ENCODE data around the gene PPFIA2. TPM values are rescaled to one million over a fixed set of nuclear protein-coding genes. Genes with fewer than 3 reads are reported as not detected.

Gene PPFIA2
- polyA plus RNA-seq, 1 donor (not counting 4 experiments of a cell fraction or from before 2014, with no cell fraction given) = not detected

DNA sequence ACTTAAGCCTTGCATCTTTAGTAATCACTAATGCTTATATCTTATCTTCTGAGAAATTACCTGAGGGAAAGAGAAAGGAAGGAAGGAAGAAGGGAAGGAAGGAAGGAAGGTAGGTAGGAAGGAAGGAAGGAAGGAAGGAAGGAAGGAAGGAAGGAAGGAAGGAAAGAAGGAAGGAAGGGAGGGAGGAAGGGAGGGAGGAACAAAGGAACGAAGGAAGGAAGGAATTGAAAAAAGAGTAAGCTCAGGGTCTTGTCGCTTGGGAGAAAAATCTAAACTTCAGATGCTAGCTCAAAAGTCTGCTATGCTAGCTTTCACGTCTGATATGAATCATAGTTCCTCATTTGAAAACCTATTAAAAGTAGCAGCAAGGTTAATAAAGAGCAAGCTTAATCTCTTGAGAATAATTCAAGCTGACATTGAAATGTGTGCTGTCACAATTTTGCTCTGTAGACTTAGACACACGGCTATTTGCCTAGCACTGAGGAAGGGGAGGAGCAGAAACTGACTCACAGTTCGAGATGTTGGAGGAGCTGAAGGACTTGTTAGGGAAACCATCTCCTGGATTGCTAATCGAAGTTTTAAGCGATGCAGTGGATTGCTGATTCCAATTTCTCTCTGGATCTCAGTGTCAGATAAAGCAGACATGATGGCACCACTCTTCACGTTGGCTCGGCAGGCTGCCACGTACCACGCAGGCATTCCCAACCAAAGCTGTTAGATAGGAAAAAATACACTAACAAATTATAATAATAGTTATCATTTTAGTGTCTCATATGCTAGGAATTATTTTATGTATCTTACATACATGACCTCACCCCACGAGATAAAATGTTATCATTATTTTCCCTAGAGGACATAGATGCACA lies 464.6 kb downstream of the PPFIA2 start:
- FAIRE-seq = no peak

DNA sequence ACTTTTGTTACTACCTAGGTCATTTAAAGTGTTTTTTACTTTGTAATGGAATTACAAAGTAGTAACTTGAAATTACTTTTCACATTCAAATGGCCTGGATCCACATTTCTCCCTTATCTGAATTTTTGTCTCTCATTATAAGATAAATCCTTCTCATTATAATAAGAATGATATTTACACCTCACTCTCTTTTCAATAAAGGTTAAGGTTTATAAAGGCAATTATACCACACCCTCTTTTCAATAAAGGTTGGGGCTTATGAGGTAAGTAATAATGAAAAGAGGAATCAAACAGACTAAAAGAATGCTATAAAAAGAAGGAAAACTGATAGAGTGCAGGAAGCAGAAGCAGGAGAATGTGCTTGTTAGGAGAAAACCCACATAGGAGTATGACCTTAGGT lies 470.5 kb downstream of the PPFIA2 start:
- Histone ChIP-seq H3K9me1 (ENCODE audit: control insufficient read depth, extremely low read depth, insufficient read depth, low read length) (no peaks in the 10 kb centered on the region), H2AFZ (ENCODE audit: control insufficient read depth, low read length) (no peak overlapping the region), H3K27me3 (ENCODE audit: control insufficient read depth, extremely low read depth, insufficient read depth, low read length) (no peaks in the 10 kb centered on the region), H3K9ac (ENCODE audit: control insufficient read depth, extremely low read depth, insufficient read depth, low read length) (no peak overlapping the region), H3K4me3 (ENCODE audit: control insufficient read depth in 2 of 3, extremely low read depth in 1 of 3, insufficient read depth in 2 of 3, low read depth in 1 of 3, low read length in 3 of 3) (no peak overlapping the region), H3K27ac (ENCODE audit: control insufficient read depth, insufficient read depth, low read length) (no peak overlapping the region), H3K4me1 (ENCODE audit: control insufficient read depth, extremely low read depth, insufficient read depth, low read length) (no peaks in the 10 kb centered on the region), H3K9me3 (ENCODE audit: control insufficient read depth, low read depth, low read length) (no peaks in the 10 kb centered on the region), H3K79me2 (ENCODE audit: control insufficient read depth, insufficient read depth, low read length) (no peaks in the 10 kb centered on the region), H3K36me3 (ENCODE audit: control insufficient read depth in 2 of 2, extremely low read depth in 1 of 2, insufficient read depth in 2 of 2, low read length in 2 of 2) (no peaks in the 10 kb centered on the region), H4K20me1 (ENCODE audit: control insufficient read depth, extremely low read depth, insufficient read depth, low read length) (no peaks in the 10 kb centered on the region), H3K4me2 (ENCODE audit: control insufficient read depth, extremely low read depth, insufficient read depth, low read depth, low read length) (no peak overlapping the region)
- TF ChIP-seq, protein P1, sequence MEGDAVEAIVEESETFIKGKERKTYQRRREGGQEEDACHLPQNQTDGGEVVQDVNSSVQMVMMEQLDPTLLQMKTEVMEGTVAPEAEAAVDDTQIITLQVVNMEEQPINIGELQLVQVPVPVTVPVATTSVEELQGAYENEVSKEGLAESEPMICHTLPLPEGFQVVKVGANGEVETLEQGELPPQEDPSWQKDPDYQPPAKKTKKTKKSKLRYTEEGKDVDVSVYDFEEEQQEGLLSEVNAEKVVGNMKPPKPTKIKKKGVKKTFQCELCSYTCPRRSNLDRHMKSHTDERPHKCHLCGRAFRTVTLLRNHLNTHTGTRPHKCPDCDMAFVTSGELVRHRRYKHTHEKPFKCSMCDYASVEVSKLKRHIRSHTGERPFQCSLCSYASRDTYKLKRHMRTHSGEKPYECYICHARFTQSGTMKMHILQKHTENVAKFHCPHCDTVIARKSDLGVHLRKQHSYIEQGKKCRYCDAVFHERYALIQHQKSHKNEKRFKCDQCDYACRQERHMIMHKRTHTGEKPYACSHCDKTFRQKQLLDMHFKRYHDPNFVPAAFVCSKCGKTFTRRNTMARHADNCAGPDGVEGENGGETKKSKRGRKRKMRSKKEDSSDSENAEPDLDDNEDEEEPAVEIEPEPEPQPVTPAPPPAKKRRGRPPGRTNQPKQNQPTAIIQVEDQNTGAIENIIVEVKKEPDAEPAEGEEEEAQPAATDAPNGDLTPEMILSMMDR (optimal IDR thresholded peaks at IDR 0.05 in 1 of 3, IDR thresholded peaks at IDR 0.05 in 1 of 3, conservative IDR thresholded peaks at IDR 0.05 in 1 of 3; ENCODE audit: extremely low read depth in 1 of 3, insufficient read depth in 2 of 3, low read length in 3 of 3) = no peak
- TF ChIP-seq EZH2 (IDR thresholded peaks at IDR 0.05; ENCODE audit: low read length) = no peak
- dilution Hi-C loops (cut with MboI; ENCODE audit: extremely low pct_ligation_motif_present, low sequenced_read_pairs) = no loop called here
- no peak for DNase-seq (ENCODE audit: low read depth, low spot score)
- no peak for FAIRE-seq

More for the DNA sequence above, 464.6 kb downstream of the PPFIA2 start:
- Histone ChIP-seq H2AFZ (ENCODE audit: control insufficient read depth, low read length) (no peak overlapping the region), H3K36me3 (ENCODE audit: control insufficient read depth in 2 of 2, extremely low read depth in 1 of 2, insufficient read depth in 2 of 2, low read length in 2 of 2) (no peaks in the 10 kb centered on the region), H3K9me3 (ENCODE audit: control insufficient read depth, low read depth, low read length) (no peaks in the 10 kb centered on the region), H3K79me2 (ENCODE audit: control insufficient read depth, insufficient read depth, low read length) (no peaks in the 10 kb centered on the region), H3K4me3 (ENCODE audit: control insufficient read depth in 2 of 3, extremely low read depth in 1 of 3, insufficient read depth in 2 of 3, low read depth in 1 of 3, low read length in 3 of 3) (no peak overlapping the region), H3K4me2 (ENCODE audit: control insufficient read depth, extremely low read depth, insufficient read depth, low read depth, low read length) (no peak overlapping the region), H3K27ac (ENCODE audit: control insufficient read depth, insufficient read depth, low read length) (no peak overlapping the region), H3K9ac (ENCODE audit: control insufficient read depth, extremely low read depth, insufficient read depth, low read length) (no peak overlapping the region), H3K4me1 (ENCODE audit: control insufficient read depth, extremely low read depth, insufficient read depth, low read length) (no peaks in the 10 kb centered on the region), H4K20me1 (ENCODE audit: control insufficient read depth, extremely low read depth, insufficient read depth, low read length) (no peaks in the 10 kb centered on the region), H3K9me1 (ENCODE audit: control insufficient read depth, extremely low read depth, insufficient read depth, low read length) (no peaks in the 10 kb centered on the region), H3K27me3 (ENCODE audit: control insufficient read depth, extremely low read depth, insufficient read depth, low read length) (no peaks in the 10 kb centered on the region)
- dilution Hi-C loops (cut with MboI; ENCODE audit: extremely low pct_ligation_motif_present, low sequenced_read_pairs) = no loop called here
- DNase-seq (ENCODE audit: low read depth, low spot score) = no peak
- TF ChIP-seq, protein P1 (optimal IDR thresholded peaks at IDR 0.05 in 1 of 3, IDR thresholded peaks at IDR 0.05 in 1 of 3, conservative IDR thresholded peaks at IDR 0.05 in 1 of 3; ENCODE audit: extremely low read depth in 1 of 3, insufficient read depth in 2 of 3, low read length in 3 of 3) = no peak
- TF ChIP-seq EZH2 (IDR thresholded peaks at IDR 0.05; ENCODE audit: low read length) = no peak
